GM13976 (cell line): ENCODE results near the gene KCNQ1.

Experiments
- DNase-seq: peaks from one replicate; pipeline ENCODE4 v3.0.0; 2012; ENCODE audit warnings: low spot score
- CTCF ChIP-seq: IDR thresholded peaks from 2 replicates; pipeline ENCODE4 v1.5.1; 2012; ENCODE audit warnings: borderline replicate concordance, mild to moderate bottlenecking; ENCODE audit not compliant: insufficient read depth; ENCODE audit errors: extremely low read depth, missing control alignments, control extremely low read depth
- in situ Hi-C: fragments of 300-500 bp; cut with MboI; formaldehyde crosslinking; loops from one replicate; pipeline ENCODE4 v1.12.0; 2022; ENCODE audit warnings: low sequenced_read_pairs, mixed read lengths, inconsistent platforms; ENCODE audit not compliant: unreplicated experiment

Gene KCNQ1

GRCh38 chr11:2564588-2565425 is 120.0 kb downstream of the KCNQ1 start:
- no peak for DNase-seq
- TF ChIP-seq CTCF: no peak
- in situ Hi-C loops: loop anchor here (25.0 kb wide), 1 partner anchor 197 kb away; no protein-coding TSS in a partner anchor

GRCh38 chr11:2565447-2566222 is 120.8 kb downstream of the KCNQ1 start:
- in situ Hi-C loops: loop anchor here (25.0 kb wide), 1 partner anchor 197 kb away; no protein-coding TSS in a partner anchor
- TF ChIP-seq CTCF: no peak
- DNase-seq: no peak

GRCh38 chr11:2566223-2567025 is 121.6 kb downstream of the KCNQ1 start:
- no peak for DNase-seq
- in situ Hi-C loops: loop anchor here (25.0 kb wide), 1 partner anchor 196 kb away; no protein-coding TSS in a partner anchor
- TF ChIP-seq CTCF: no peak

GRCh38 chr11:2567026-2567671 is 122.3 kb downstream of the KCNQ1 start:
- in situ Hi-C loops: loop anchor here (25.0 kb wide), 1 partner anchor 195 kb away; no protein-coding TSS in a partner anchor
- DNase-seq: no peak
- TF ChIP-seq CTCF: no peak

- in situ Hi-C loops: loop anchor here (25.0 kb wide), 1 partner anchor 193 kb away; no protein-coding TSS in a partner anchor
- no peak for TF ChIP-seq CTCF
- no peak for DNase-seq
These were observed 124.5 kb downstream of the KCNQ1 start for GRCh38 chr11:2569321-2569721.

GRCh38 chr11:2569731-2570210 is 125.0 kb downstream of the KCNQ1 start:
- TF ChIP-seq CTCF: no peak
- no peak for DNase-seq
- in situ Hi-C loops: loop anchor here (25.0 kb wide), 1 partner anchor 193 kb away; no protein-coding TSS in a partner anchor
